ENCODE measurements around the gene CNPY1.

Gene CNPY1

GRCh38 chr7:155589001-155589980 lies 42.9 kb upstream of the CNPY1 start:
- TF ChIP-seq CTCF (IDR thresholded peaks at IDR 0.05; ENCODE audit: borderline replicate concordance, insufficient read depth, low read depth, low read length) = no peak
- no peak overlapping the region for H3K4me3 ChIP-seq (ENCODE audit: low read depth, low read length)

- TF ChIP-seq CTCF (IDR thresholded peaks at IDR 0.05; ENCODE audit: borderline replicate concordance, insufficient read depth, low read depth, low read length) = no peak
- no peak overlapping the region for H3K4me3 ChIP-seq (ENCODE audit: low read depth, low read length)
Observed at GRCh38 chr7:155588468-155588998, 42.2 kb upstream of the CNPY1 start.

GRCh38 chr7:155587486-155587885 lies 41.1 kb upstream of the CNPY1 start:
- no peak for TF ChIP-seq CTCF (IDR thresholded peaks at IDR 0.05; ENCODE audit: borderline replicate concordance, insufficient read depth, low read depth, low read length)

GRCh38 chr7:155586843-155587440 lies 40.6 kb upstream of the CNPY1 start:
- H3K4me3 ChIP-seq (ENCODE audit: low read depth, low read length) = no peak overlapping the region
- TF ChIP-seq CTCF (IDR thresholded peaks at IDR 0.05; ENCODE audit: borderline replicate concordance, insufficient read depth, low read depth, low read length) = no peak

More at GRCh38 chr7:155587486-155587885, 41.1 kb upstream of the CNPY1 start:
- no peak overlapping the region for H3K4me3 ChIP-seq (ENCODE audit: low read depth, low read length)

GRCh38 chr7:155585951-155586350 lies 39.6 kb upstream of the CNPY1 start:
- TF ChIP-seq CTCF (IDR thresholded peaks at IDR 0.05; ENCODE audit: borderline replicate concordance, insufficient read depth, low read depth, low read length) = no peak
- H3K4me3 ChIP-seq (ENCODE audit: low read depth, low read length) = no peak overlapping the region

GRCh38 chr7:155585532-155585895 lies 39.2 kb upstream of the CNPY1 start:
- no peak overlapping the region for H3K4me3 ChIP-seq (ENCODE audit: low read depth, low read length)
- TF ChIP-seq CTCF (IDR thresholded peaks at IDR 0.05; ENCODE audit: borderline replicate concordance, insufficient read depth, low read depth, low read length) = no peak
